Effector memory CD4-positive, alpha-beta T cell (primary cell): ENCODE results near the gene DPP10.

Source experiments
- DNase-seq, 3 donors: peaks; one replicate each; pipeline ENCODE4 v3.0.0-alpha.2; 2020
- H3K27ac ChIP-seq: 2 replicates; pipeline ENCODE4 v1.7.0; 2013; ENCODE audit warnings: mild to moderate bottlenecking, low read length, moderate library complexity; ENCODE audit not compliant: insufficient read depth, poor library complexity, severe bottlenecking
- H3K27me3 ChIP-seq: replicated peaks from 2 replicates; pipeline ENCODE4 v1.7.0; 2013; ENCODE audit warnings: mild to moderate bottlenecking, low read length; ENCODE audit not compliant: insufficient read depth, control insufficient read depth, poor library complexity, severe bottlenecking
- H3K36me3 ChIP-seq: 2 replicates; pipeline ENCODE4 v1.7.0; 2013; ENCODE audit warnings: mild to moderate bottlenecking, low read length, moderate library complexity; ENCODE audit not compliant: control insufficient read depth, insufficient read depth
- H3K4me1 ChIP-seq: 2 replicates; pipeline ENCODE4 v1.7.0; 2013; ENCODE audit warnings: low read length, mild to moderate bottlenecking; ENCODE audit not compliant: control insufficient read depth, insufficient read depth, poor library complexity, severe bottlenecking
- H3K4me3 ChIP-seq: 2 replicates; pipeline ENCODE4 v1.7.0; 2013; ENCODE audit warnings: low read length, low read depth, mild to moderate bottlenecking; ENCODE audit not compliant: insufficient read depth, poor library complexity, severe bottlenecking
- H3K9me3 ChIP-seq: 2 replicates; pipeline ENCODE4 v1.7.0; 2013; ENCODE audit warnings: mild to moderate bottlenecking, low read length, moderate library complexity; ENCODE audit not compliant: control insufficient read depth

Gene DPP10

DNA sequence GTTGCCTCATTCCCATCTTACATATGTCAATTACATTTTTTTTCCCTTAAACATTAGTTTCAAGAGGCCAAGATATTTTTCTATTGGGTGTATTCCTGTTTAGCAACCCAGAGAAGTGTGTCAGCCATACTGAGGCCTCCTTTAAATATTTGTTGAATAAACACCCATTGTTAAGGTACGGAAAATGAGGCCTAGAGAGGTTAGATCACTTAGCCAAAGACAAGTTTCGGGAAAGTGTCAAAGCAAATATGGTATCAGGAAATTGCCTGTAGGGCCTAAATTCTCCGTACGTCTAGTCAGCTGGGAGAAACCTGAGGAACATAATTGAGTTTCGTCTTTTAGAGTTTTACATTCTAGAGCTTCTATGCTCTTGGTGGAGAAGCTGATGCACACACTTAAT lies 1138.3 kb downstream of the DPP10 start:
- no peaks in the 10 kb centered on the region for H3K36me3 ChIP-seq
- H3K4me3 ChIP-seq = no peak overlapping the region
- H3K4me1 ChIP-seq = no peaks in the 10 kb centered on the region
- DNase-seq = no peak
- H3K27me3 ChIP-seq = no peaks in the 10 kb centered on the region
- no peak overlapping the region for H3K27ac ChIP-seq
- H3K9me3 ChIP-seq = no peaks in the 10 kb centered on the region

GRCh38 chr2:115584507-115584906 lies 1142.1 kb downstream of the DPP10 start:
- no peak for DNase-seq

GRCh38 chr2:115596659-115597375 lies 1154.4 kb downstream of the DPP10 start:
- Histone ChIP-seq H3K9me3 (no peaks in the 10 kb centered on the region), H3K4me1 (no peaks in the 10 kb centered on the region), H3K36me3 (no peaks in the 10 kb centered on the region), H3K4me3 (no peak overlapping the region), H3K27ac (no peak overlapping the region), H3K27me3 (no peaks in the 10 kb centered on the region)
- no peak for DNase-seq

More at GRCh38 chr2:115584507-115584906, 1142.1 kb downstream of the DPP10 start:
- Histone ChIP-seq H3K4me1 (no peaks in the 10 kb centered on the region), H3K27me3 (no peaks in the 10 kb centered on the region), H3K4me3 (no peak overlapping the region), H3K9me3 (no peaks in the 10 kb centered on the region), H3K36me3 (no peaks in the 10 kb centered on the region), H3K27ac (no peak overlapping the region)

- Histone ChIP-seq H3K27me3 (no peaks in the 10 kb centered on the region), H3K4me1 (no peaks in the 10 kb centered on the region), H3K27ac (no peak overlapping the region), H3K4me3 (no peak overlapping the region), H3K36me3 (no peaks in the 10 kb centered on the region), H3K9me3 (no peaks in the 10 kb centered on the region)
- DNase-seq = no peak
These were observed 1160.8 kb downstream of the DPP10 start for GRCh38 chr2:115603285-115603684.

GRCh38 chr2:115606350-115606749 lies 1163.9 kb downstream of the DPP10 start:
- no peak for DNase-seq
- no peak overlapping the region for H3K27ac ChIP-seq
- no peak overlapping the region for H3K4me3 ChIP-seq
- H3K36me3 ChIP-seq = no peaks in the 10 kb centered on the region
- H3K4me1 ChIP-seq = no peaks in the 10 kb centered on the region
- H3K9me3 ChIP-seq = no peaks in the 10 kb centered on the region
- H3K27me3 ChIP-seq = no peaks in the 10 kb centered on the region

DNA sequence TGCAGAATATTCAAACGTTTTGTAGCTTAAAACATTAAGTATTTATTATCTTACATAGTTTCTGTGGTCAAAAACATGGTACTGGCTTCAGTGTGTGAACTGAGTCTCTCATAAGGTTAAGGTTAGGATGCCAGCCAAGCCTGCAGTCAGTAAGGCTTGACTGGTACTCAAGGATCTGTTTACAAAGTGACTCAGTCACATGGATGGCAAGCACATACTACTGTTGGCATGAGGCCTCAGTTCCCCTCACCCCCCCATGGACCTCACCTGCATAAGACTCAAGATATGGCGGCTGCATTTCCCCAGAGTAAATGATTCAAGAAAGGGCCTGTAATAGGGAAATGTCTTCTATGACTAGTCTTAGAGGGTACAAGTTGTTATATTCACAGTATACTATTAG lies 1167.5 kb downstream of the DPP10 start:
- Histone ChIP-seq H3K36me3 (no peaks in the 10 kb centered on the region), H3K4me1 (no peaks in the 10 kb centered on the region), H3K27ac (no peak overlapping the region), H3K9me3 (no peaks in the 10 kb centered on the region), H3K4me3 (no peak overlapping the region), H3K27me3 (no peaks in the 10 kb centered on the region)
- no peak for DNase-seq

- DNase-seq = no peak
- no peaks in the 10 kb centered on the region for H3K9me3 ChIP-seq
- no peaks in the 10 kb centered on the region for H3K27me3 ChIP-seq
- H3K4me3 ChIP-seq = no peak overlapping the region
- H3K36me3 ChIP-seq = no peaks in the 10 kb centered on the region
- no peaks in the 10 kb centered on the region for H3K4me1 ChIP-seq
- H3K27ac ChIP-seq = no peak overlapping the region
These were observed 1168.4 kb downstream of the DPP10 start for GRCh38 chr2:115610888-115611287.

- H3K27ac ChIP-seq = no peak overlapping the region
- H3K9me3 ChIP-seq = no peaks in the 10 kb centered on the region
- DNase-seq = no peak
- H3K36me3 ChIP-seq = no peaks in the 10 kb centered on the region
- H3K4me1 ChIP-seq = no peaks in the 10 kb centered on the region
- H3K4me3 ChIP-seq = no peak overlapping the region
- no peaks in the 10 kb centered on the region for H3K27me3 ChIP-seq
These were observed 1181.9 kb downstream of the DPP10 start for GRCh38 chr2:115624332-115624731.

DNA sequence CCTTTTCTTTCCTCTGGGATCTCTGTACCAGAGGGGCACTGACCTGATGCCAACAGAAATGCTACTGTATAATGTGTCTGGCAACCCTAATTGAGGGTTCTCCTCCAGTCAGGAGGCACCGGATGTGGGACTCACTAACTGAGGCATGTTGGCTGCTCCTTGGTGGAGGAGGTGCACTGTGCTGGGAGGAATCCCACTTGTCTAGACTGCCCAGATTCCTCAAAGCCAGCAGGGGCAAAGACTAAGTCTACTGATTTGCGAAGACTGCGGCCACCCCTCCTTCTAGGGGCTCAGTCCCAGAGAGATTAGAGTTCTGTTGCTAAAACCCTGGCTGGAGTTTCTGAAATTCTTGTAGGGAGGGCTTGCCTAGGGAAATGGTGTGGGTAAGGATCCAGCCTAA lies 1192.1 kb downstream of the DPP10 start:
- H3K27ac ChIP-seq = no peak overlapping the region
- peaks cover 3% of the 10 kb centered on the region for H3K9me3 ChIP-seq
- H3K4me1 ChIP-seq = no peaks in the 10 kb centered on the region
- no peaks in the 10 kb centered on the region for H3K36me3 ChIP-seq
- no peak for DNase-seq
- H3K4me3 ChIP-seq = no peak overlapping the region
- H3K27me3 ChIP-seq = no peaks in the 10 kb centered on the region

GRCh38 chr2:115635430-115635829 lies 1193.0 kb downstream of the DPP10 start:
- H3K9me3 ChIP-seq = peaks cover 3% of the 10 kb centered on the region
- H3K4me3 ChIP-seq = no peak overlapping the region
- H3K36me3 ChIP-seq = no peaks in the 10 kb centered on the region
- H3K4me1 ChIP-seq = no peaks in the 10 kb centered on the region
- no peak for DNase-seq
- no peak overlapping the region for H3K27ac ChIP-seq
- no peaks in the 10 kb centered on the region for H3K27me3 ChIP-seq
